NCI-H510A treated with DMSO at 0.1 percent for 48 hours (cell line): ENCODE results near the gene FTO.

Experiments used
- DNase-seq: peaks from one replicate; lab custom pipeline; 2025; lab: John Stamatoyannopoulos, UW

Gene FTO

DNA sequence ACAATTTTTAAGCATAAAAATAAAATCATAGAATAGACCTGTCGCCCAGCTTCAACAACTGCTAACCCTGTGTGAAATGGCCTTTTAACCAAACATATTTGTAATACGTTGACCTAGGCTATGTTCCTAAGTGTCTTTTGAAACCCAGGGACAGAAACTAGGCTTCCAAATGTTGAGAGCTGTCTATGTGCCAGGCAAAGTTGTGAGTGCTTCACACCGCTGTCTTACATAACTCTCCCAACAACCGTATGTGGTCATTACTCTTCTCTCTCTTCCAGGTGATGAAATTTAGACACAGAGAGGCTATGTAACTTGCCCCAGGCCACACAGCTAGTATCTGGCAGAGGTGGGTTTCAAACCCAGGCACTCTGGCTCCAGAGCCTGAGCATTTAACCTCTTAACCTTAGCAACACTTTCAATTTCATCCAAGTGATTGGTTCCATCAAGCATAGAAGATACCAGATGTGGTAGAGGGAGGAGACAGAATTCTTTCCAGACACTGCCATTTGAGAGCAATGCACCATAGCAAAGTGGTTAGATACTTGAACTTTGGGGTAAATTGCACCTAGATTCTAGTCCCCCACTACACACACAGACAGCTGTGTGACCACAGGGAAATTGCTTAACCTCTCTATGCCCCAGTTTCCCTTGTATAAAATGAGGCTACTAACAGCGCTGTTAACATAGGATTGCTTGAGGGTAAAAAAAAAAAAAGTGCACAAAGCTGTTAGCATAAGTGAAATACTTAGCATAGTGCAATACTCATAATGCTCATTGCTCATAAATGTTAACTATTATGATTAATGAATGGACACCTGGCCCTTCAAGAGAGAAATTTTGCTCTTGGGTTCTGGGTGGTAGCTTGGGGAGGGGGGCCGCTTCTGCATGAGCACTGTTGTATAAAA lies 422.0 kb downstream of the FTO start:
- DNase-seq: no peak

DNA sequence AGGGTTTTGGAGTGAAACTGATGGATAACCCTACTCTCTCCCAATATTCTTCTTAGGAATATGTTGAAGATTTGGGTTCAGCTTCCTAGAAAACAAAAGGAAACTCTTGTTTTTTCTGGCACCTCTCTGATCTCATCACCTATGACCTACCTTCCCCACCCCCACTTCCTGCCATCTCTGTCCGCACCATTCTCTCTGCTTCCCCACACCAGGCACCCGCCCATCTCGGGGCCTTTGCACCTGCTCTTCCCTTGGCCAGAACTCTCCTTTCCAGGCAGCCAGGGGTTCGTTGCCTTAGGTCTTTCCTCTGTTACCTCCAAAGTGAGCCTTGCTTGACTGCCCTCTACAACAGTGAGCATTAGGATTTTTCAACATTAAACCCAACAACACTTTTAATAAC lies 423.0 kb downstream of the FTO start:
- no peak for DNase-seq

DNA sequence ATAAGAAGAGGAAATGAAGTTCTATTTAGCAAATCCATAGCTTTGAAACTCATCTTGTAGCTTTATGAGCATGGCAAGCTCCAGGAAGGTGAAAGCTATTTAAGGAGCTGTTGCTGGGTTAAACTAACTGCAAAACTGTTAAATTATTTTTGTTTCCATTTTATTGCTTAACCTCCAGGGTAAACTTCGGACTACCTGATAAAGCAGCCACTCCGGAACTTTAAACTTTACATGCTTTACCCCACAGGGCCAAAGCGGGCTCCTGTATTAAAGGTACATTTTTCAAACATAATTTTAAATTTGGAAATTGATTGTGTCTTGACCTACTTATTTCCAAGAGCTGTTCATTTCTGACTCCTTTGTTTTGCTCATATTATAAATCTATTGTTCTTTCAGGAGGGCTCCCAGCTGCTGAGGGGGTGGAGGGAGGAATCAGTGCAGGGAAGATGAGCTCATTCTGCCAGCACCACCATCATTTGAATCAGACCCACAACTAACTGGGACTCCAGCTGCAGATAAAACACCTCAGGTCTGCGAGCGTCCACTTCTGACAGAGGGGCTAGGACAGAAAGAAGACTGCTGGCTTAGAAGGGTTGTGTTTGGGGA lies 424.8 kb downstream of the FTO start:
- DNase-seq: no peak

DNA sequence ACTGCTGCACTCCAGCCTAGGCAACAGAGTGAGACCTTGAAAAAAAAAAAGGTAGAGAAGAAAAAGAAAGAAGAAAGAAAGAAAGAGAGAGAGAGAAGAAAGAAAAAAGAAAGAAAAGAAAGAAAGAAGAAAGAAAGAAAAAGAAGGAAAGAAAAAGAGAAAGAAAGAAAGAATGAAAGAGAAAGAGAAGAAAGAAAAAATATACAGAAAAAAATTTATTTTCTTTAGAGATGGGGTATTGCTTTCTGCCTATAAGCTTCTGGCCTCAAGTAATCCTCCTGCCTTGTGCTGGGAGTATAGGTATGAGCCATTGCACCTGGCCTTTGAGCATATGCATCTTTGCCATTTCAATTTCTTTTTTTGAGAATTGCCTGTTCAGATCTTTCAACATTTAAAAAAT lies 425.9 kb downstream of the FTO start:
- DNase-seq: no peak

DNA sequence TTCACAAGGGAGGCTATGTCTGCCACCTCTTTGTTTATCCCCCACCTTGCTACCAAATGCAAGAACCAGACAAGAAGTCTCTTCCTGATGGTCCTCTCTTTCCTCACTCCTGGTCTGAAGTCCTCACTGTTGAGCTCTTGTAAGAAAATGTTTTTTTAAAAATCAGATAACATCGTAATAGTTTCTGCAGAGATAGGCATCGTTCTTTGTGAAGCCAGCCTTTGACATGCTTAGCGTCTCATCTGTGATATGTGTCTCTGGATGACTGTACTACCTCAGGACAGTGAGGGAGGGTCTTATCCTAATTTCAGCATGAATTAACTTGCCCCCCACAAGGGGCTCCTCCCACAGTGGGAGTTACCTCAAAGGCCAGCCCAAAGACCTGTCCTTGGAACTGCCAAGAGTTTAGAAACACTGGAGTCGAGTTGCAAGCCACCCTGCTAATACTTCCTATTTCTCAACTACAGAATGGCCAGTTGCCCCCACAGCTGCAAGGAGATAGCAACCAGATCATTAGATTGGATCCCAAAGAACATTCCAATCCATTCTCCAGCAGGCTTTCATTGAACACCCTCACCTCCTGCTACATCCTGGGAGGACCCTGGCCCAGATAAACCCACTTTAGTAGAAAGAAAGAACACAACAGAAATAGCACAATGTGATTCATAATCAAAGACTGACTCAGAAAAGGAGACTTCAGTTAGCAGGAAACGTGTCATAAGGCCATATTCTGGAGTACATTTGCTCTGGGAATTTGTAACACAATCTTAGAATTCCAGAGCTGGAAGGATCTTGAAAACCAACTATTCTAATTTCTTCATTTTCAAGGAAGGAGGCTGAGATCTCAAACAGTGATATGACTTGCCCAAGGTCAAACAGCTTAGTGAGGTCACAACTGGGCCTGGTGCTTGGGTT lies 431.7 kb downstream of the FTO start:
- DNase-seq: no peak

DNA sequence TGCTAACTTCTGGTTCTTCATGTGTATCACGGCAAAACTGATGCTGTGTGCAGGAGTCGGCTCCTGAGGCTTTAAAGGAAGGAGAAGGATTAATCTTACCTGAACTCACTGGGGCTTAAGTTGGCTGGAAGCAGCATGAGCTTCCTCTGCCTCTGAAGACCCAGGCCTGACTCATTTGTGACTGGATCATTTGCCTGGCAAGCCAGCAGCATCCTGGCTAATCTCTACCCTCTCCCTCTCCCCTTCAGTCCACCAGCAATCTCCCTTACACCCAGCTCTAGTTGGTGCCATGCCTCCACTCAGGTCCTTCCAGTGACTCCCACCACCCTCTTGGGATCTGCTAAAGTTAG lies 432.3 kb downstream of the FTO start:
- no peak for DNase-seq

DNA sequence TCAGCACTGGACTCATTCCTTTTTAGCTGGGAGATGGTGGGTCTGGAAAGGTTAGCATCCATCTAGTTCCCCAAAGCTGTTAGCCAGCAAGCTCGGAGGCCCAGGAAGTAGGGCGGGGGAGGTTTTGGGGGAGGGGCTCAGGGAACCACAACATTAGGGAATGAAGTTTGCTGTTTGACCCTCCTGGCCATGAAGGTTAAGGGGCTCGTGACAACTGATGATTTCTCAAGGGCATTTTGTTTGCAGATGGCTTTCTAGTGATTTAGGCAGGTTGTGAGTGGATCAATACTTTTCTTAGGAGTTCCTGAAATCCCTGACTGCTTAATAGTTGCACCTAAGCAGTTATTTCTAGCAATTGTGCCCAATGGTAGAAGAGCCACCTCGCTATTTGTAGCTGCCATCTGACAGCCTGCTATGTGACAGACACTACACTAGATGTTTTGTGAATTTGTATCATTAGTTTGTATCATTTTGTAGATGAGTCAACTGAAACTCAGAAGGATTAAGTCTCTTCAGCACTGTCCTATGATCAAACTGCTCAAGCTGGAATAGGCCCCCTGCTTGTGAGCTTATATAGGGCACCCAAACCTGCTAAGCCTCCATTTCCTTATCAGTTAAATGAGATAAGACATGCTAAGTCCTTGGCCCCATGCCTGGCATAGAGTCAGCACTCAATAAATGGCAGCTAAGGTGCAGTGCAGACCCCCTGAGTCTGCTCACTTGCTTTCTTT lies 436.3 kb downstream of the FTO start:
- no peak for DNase-seq

DNA sequence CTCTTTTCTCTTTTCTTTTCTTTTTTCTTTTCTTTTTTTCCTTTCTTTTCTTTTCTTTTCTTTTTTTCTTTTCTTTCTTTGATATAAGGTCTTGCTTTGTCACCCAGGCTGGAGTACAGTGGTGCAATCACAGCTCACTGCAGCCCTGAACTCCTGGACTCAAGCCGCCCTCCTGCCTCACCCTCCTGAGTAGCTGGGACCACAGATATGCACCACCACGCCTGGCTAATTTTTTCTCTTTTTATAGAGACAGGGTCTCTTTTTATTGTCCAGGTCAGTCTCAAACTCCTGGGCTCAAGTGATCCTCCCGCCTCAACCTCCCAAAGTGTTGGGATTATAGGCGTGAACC lies 436.8 kb downstream of the FTO start:
- no peak for DNase-seq

DNA sequence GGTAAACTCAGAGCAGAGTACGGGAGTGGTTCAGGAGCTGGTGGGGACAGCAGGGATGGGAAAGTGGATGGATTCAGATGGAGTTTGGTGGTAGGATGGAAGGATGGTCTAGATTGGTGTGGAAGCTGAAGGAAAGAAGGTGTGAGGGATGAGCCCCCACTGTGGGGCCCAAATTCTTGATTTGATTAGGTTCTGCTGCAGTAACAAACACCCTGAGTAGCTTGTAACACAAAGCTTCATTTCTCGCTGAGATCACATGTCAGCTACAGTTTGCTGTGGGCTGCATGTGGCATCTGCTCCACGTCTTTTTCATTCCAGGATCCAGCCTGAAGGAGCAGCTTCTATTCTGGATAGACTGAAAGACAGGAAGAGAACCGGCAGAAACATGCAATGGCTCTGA lies 438.8 kb downstream of the FTO start:
- DNase-seq: no peak

DNA sequence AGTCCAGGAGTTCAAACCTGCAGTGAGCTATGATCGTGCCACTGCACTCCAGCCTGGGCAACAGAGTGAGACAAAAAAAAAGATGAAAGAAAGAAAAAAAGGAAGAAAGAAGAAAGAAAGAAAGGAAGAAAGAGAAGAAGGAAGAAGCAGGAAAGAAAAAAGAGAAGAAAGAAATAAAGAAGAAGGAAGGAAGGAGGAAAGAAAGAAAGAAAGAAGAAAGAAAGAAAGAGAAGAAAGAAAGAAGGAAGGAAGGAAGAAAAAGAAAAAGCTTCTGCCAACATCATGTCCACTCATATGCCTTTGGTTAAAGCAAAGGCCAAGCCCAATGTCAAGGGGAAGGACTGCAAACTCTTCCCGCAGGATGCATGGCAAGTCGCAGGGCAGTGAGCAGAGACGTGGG lies 439.5 kb downstream of the FTO start:
- no peak for DNase-seq

DNA sequence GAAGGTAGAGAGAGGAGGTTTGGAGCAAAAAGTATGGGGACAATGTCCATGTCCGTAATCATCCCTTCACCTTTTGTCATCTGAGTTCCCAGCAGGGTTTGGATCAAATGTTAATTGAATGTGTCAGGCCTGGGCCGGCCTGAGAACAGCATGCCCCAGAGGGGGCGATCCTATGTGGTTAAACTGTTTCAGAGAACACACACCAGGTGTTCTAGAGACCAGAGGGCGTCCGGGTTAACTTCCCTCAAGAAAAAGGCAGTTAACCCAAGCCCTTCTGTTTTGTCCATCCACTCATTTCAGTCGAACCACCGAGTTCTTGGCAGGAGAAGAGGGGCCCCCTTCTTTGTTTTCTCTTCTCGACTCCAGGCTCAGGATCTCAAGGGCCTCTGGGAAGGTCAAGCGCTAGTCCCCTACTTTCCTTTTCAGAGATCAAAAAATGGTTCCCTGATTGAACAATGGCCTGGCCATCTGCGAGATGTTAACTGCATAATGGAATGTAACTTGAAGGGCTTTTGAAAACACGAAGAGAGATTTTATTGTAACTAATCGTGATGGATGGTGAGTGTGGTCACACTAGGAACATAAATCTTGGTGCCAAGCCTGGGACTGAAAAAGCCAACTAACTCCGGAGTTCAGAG lies 440.1 kb downstream of the FTO start:
- DNase-seq: no peak

DNA sequence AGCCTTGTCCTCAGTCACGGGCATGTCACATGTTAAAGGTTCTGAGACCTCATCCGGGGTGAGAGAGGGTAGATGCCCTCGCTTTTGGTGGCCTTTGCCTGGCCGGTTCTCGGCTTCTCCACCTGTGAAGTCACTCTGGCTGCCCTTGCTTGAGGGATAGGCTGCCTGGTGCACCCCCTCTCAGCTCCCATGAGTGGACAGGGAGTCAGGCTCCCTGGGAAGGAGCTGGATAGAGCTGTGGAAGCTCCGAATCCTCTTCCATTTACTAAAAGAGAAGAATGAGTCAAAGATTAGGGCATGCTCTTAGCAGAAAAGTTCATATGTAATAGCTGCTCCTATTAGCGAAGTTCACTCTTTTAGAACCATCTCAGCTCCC lies 440.6 kb downstream of the FTO start:
- DNase-seq: no peak

DNA sequence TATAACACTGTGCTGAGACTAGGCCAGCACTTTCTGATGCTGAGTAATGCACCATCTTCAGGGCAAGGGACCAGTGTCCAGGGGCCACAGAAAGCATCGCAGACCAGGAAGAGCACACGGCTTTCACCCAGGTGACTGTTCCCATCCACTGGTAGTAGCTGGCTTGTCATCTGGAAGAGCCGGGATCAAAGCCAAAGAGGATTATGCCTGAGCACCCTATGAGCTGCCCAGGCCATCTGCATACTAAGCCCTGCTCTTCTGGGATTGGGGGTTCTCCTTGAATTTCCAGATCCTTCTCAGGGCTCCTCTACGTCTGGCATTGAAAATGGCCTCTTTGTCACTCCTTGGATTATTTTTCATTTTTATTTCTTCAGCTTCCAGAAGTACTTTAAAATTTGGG lies 441.9 kb downstream of the FTO start:
- DNase-seq: no peak

DNA sequence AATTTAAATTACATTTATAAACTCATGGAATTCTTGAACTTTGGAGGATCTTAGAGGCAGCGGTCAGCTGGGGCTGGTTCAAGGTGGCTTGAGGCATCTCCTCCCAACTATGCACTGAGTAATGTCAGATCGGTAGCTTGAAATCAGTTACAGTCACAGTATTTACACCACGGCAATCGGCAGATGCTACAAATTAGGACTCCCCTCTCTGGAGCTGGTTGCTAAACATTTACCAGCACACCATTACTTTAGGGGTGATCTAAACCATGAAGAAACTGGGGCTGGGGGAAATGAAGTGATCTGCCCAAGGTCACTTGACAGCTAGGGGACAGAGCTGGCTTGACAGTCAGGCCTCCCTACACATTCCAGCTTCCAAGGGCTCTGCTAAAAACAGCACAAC lies 445.0 kb downstream of the FTO start:
- no peak for DNase-seq

DNA sequence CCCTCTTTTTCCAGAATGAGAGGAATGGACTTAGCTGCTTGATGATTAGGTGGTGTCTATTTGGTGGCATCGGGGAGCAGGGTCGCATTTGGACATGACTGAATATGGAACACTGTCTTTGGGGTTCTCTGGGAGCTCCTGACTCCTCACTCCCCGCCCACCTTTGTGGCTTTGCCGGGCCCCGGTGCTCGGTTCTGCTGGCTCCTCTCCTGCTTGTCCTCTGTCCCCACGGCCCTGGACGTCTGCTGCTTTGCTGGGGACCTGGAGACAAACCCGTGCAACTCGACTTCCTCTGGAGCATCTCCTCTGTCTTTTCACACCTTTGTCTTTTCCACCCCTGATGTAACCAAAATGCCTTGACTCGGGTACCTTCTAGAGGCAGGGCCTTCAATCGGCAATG lies 446.9 kb downstream of the FTO start:
- no peak for DNase-seq

DNA sequence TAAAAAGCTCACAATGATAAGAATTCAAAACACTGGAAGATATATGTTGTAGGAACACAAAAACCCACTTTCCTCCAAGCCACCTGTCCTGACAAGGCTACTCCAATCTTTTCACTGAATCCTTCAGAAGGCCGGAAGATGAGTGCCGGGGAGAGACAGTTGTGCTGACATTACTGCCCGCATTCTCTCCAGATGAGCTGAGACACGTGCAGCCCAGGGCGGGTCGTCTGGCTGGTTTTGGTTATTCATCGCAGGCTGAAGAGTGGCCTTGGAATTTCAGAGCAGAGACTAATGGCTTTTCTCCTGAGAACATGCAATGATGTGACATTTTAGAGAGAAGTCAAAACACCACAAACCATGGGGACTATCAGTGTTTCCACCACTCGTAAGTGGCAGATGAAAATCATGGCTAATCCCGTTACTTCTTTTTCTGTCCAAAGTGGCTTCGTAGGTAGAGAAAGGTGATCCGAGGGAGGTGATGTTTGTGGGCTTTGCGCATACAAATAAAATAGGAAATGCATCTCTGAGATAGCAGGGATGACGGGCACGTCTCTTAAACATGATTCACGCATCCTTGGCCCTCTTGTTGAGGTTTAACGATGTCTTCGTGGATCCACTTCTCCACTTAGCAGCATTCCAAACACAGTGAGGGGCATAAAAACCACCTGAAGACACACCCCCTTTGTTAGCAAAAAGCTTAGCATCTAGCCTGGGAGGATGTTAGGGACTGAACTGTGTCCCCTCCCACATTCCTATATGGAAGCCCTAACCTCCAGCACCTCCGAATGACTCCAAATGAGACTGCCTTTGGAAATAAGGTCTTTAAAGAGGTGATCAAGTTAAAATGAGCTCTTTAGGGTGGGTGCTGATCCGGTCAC lies 448.6 kb downstream of the FTO start:
- no peak for DNase-seq

DNA sequence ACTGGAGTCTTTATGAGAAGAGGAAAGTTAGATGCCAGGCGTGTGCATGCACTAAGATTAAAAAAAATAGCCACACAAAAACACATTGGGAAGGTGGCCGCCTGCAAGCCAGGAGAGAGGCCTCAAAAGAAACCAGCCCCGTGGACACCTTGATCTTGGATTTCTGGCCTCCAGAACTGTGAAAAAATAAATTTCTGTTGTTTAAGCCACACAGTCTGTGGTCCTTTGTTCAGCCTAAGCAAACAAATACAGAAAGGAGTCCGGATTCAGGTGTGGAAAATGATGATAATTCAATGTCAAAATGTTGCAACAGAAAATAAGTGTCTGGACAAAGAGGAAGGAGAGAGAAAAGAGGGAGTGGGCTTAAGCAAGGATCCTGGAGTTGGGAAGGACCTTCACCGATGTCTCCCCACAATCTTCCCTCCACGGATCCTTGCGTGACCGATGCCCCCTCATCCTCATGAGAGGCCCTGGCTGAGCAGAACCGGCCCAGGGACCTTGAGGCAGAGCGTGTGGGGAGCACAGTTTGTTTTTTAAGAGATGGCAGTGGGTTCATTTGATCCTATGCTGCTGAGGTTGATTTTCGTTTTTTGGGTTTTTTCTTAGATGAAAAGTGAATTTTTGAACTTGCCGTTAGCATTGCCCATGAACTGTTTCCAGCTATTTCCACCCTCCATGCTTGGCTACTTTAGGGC lies 449.4 kb downstream of the FTO start:
- no peak for DNase-seq

DNA sequence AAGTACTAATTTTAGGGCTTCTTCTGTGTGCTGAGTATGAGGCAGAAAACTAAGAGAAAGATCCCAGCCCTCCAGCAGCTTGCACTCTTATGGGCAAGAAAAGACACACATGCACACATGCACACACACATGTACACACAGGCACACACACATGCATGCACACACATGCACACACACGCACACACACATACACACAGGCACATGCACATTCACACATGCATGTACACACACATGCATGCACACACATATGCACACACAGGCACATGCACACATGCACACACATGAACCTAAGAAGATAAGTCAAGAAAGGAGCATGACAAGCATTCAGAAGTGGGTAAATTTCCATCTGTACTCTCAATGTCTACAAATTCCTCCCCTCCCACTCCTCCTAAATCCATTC lies 452.4 kb downstream of the FTO start:
- no peak for DNase-seq

DNA sequence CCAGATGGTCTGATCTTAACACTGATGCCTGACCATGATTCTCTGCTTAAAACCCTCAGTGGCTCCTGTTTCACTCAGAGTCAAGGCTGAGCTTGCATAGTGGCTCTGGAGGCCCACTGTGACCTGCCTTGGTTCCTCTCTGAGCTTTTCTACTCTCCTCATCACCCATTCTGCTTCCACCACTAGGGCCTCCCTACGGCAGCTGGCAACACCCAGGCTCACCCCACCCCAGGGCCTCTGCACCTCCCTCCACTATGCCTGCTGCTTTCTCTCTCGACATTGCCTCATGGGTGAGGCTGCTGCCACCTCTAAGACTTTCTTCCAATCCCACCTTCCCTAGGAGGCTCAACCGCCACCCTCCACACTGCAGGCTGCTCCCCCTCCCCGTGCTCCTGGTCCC lies 455.0 kb downstream of the FTO start:
- no peak for DNase-seq

DNA sequence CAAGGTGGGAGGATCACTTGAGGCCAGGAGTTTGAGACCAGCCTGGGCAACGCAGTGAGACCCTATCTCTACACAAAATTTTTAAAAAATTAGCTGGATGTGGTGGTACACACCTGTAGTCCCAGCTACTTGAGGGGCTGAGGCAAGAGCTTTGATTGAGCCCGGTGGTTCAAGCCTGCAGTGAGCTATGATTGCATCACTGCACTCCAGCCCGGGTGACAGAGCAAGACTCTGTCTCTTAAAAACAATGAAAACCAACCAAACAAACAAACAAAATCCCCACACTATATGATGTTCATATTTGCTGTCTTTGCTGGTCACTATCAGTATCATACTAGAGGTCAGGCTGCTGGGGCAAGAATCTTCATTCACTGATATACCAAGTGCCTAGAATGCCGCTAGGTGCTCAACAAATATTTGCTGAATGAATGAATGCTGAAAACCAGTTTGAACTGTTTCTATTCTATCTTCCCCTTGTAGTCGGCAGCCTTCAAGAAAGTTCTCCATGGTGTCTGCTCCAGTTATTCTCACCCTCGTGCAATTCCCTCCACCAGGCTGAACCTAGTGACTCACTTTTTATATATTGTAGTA lies 455.6 kb downstream of the FTO start:
- DNase-seq: no peak
